WERI-Rb-1 (cell line): Measurements from ENCODE around the gene HYAL3.

Experiments used
- DNase-seq: peaks from one replicate; pipeline ENCODE4 v3.0.0-alpha.2; 2020
- H3K27ac ChIP-seq: fragments of 250-450 bp; sonication (Bioruptor Pico); 2 replicates; pipeline ENCODE4 v1.5.1; 2020; ENCODE audit warnings: mild to moderate bottlenecking, moderate library complexity
- H3K27me3 ChIP-seq: fragments of 250-450 bp; sonication (Bioruptor Pico); 2 replicates; pipeline ENCODE4 v1.5.1; 2021; ENCODE audit warnings: mild to moderate bottlenecking, low read depth, moderate library complexity; ENCODE audit not compliant: insufficient read depth, severe bottlenecking
- H3K36me3 ChIP-seq: fragments of 250-450 bp; sonication (Bioruptor Pico); 2 replicates; pipeline ENCODE4 v1.5.1; 2020; ENCODE audit warnings: mild to moderate bottlenecking, moderate library complexity
- H3K4me3 ChIP-seq: 2 replicates; pipeline ENCODE4 v1.5.1; 2011; ENCODE audit warnings: low read depth, mild to moderate bottlenecking, control low read depth, low read length
- H3K9me3 ChIP-seq: fragments of 250-450 bp; sonication (Bioruptor Pico); 2 replicates; pipeline ENCODE4 v1.5.1; 2021; ENCODE audit warnings: mild to moderate bottlenecking, moderate library complexity; ENCODE audit not compliant: severe bottlenecking
- CTCF ChIP-seq: IDR thresholded peaks from 2 replicates; pipeline ENCODE4 v1.5.1; 2011; ENCODE audit warnings: low read depth, mild to moderate bottlenecking, control low read depth, inconsistent platforms, low read length

HYAL3 gene

GRCh38 chr3:50279255-50280016 lies 19.8 kb downstream of the HYAL3 start:
- DNase-seq: no peak
- Histone ChIP-seq H3K4me3 (no peak overlapping the region), H3K9me3 (no peaks in the 10 kb centered on the region), H3K27me3 (no peaks in the 10 kb centered on the region), H3K27ac (no peak overlapping the region), H3K36me3 (no peaks in the 10 kb centered on the region)
- TF ChIP-seq CTCF: no peak

GRCh38 chr3:50278880-50279224 lies 20.4 kb downstream of the HYAL3 start, which contains the start of gene LSMEM2:
Gene LSMEM2 (plus strand): TSS chr3:50279087. CDS start chr3:50279114, 27 bp downstream.
- no peak for TF ChIP-seq CTCF
- H3K27me3 ChIP-seq: no peaks in the 10 kb centered on the region
- no peak within 1 kb of the TSS for H3K4me3 ChIP-seq
- no peaks in the 10 kb centered on the region for H3K36me3 ChIP-seq
- H3K27ac ChIP-seq: no peak within 1 kb of the TSS
- DNase-seq: no peak
- H3K9me3 ChIP-seq: no peaks in the 10 kb centered on the region

GRCh38 chr3:50278123-50278879 lies 20.9 kb downstream of the HYAL3 start:
- peaks cover 2% of the 10 kb centered on the region for H3K27me3 ChIP-seq
- no peak overlapping the region for H3K27ac ChIP-seq
- H3K4me3 ChIP-seq: no peak overlapping the region
- no peaks in the 10 kb centered on the region for H3K9me3 ChIP-seq
- H3K36me3 ChIP-seq: no peaks in the 10 kb centered on the region
- TF ChIP-seq CTCF: no peak
- no peak for DNase-seq

GRCh38 chr3:50276762-50277101 lies 22.5 kb downstream of the HYAL3 start:
- no peak for DNase-seq
- H3K36me3 ChIP-seq: no peaks in the 10 kb centered on the region
- no peaks in the 10 kb centered on the region for H3K9me3 ChIP-seq
- H3K27me3 ChIP-seq: peaks cover 6% of the 10 kb centered on the region
- H3K4me3 ChIP-seq: no peak overlapping the region
- no peak overlapping the region for H3K27ac ChIP-seq
- no peak for TF ChIP-seq CTCF

GRCh38 chr3:50275996-50276761 lies 23.0 kb downstream of the HYAL3 start:
- no peak overlapping the region for H3K27ac ChIP-seq
- H3K9me3 ChIP-seq: no peaks in the 10 kb centered on the region
- H3K27me3 ChIP-seq: peaks cover 6% of the 10 kb centered on the region
- no peak for TF ChIP-seq CTCF
- no peaks in the 10 kb centered on the region for H3K36me3 ChIP-seq
- no peak for DNase-seq
- no peak overlapping the region for H3K4me3 ChIP-seq
